Measurements from ENCODE around the gene AFP. TPM values are rescaled to one million over a fixed set of nuclear protein-coding genes. Genes with fewer than 3 reads are reported as not detected.

Gene AFP
- total and polyA plus RNA-seq, 2 of the 13 experiments (the other 11 are each of a cell fraction or from before 2014, with no cell fraction given) = 9,434 to 13,105 TPM

GRCh38 chr4:73409978-73410548 lies 26.0 kb upstream of the AFP start (continued):
- TF ChIP-seq SP1 (IDR thresholded peaks at IDR 0.05) (no peak), SP1 (CRISPR knock-in tag; IDR thresholded peaks at IDR 0.05) (no peak), AFF4 (CRISPR knock-in tag; IDR thresholded peaks at IDR 0.05) (peak; percentile 19; the same call in 1 of the 2 replicates), POLR2AphosphoS5 (IDR thresholded peaks at IDR 0.05; ENCODE audit: low read depth, low read length) (peak; percentile 62), BCL6 (CRISPR knock-in tag; IDR thresholded peaks at IDR 0.05) (peak; percentile 51; the same call in 1 of the 2 replicates), FOXO1 (CRISPR knock-in tag; IDR thresholded peaks at IDR 0.05) (no peak), KLF11 (CRISPR knock-in tag; IDR thresholded peaks at IDR 0.05) (no peak), ZSCAN31 (CRISPR knock-in tag; IDR thresholded peaks at IDR 0.05; ENCODE audit: low read depth) (no peak), EZH2 (conservative IDR thresholded peaks at IDR 0.05; ENCODE audit: low read depth, low read length) (no peak), ZNF281 (CRISPR knock-in tag; IDR thresholded peaks at IDR 0.05; ENCODE audit: borderline replicate concordance) (no peak), MLLT10 (CRISPR knock-in tag; IDR thresholded peaks at IDR 0.05) (peak; percentile 78), KAT8 (CRISPR knock-in tag; IDR thresholded peaks at IDR 0.05) (peak; percentile 7; the same call in 1 of the 2 replicates), ZNF577 (CRISPR knock-in tag; IDR thresholded peaks at IDR 0.05; ENCODE audit: borderline replicate concordance, low read depth) (no peak), ZNF724P (CRISPR knock-in tag; IDR thresholded peaks at IDR 0.05; ENCODE audit: borderline replicate concordance) (no peak), PPARG (CRISPR knock-in tag; conservative IDR thresholded peaks at IDR 0.05) (0 out of 2 replicates have a peak, but pooled peaks have one; percentile 22), KAT7 (CRISPR knock-in tag; IDR thresholded peaks at IDR 0.05; ENCODE audit: borderline replicate concordance) (0 out of 2 replicates have a peak, but pooled peaks have one; percentile 48), NFIC (IDR thresholded peaks at IDR 0.05; ENCODE audit: low read length) (peak; percentile 26; the same call in 1 of the 2 replicates), SNAPC2 (CRISPR knock-in tag; IDR thresholded peaks at IDR 0.05) (no peak), TCF7L2 (IDR thresholded peaks at IDR 0.05; ENCODE audit: low read depth, low read length) (no peak), ZNF503 (CRISPR knock-in tag; IDR thresholded peaks at IDR 0.05) (peak; percentile 15; the same call in 1 of the 2 replicates)
